Fibroblast of pulmonary artery (primary cell): ENCODE results near the gene EIF4A2.

Experiments
- DNase-seq: peaks from one replicate; pipeline ENCODE4 v3.0.0-alpha.2; 2010; ENCODE audit warnings: low read depth
- H3K4me3 ChIP-seq: replicated peaks from 2 replicates; pipeline ENCODE4 v1.5.1; 2011; ENCODE audit warnings: low read depth, mild to moderate bottlenecking, control low read depth, low read length, moderate library complexity
- TF ChIP-seq, protein P1 (sequence below): IDR thresholded peaks from 2 replicates; pipeline ENCODE4 v1.5.1; 2011; ENCODE audit warnings: mild to moderate bottlenecking, control low read depth, low read length, inconsistent platforms; ENCODE audit errors: missing control alignments

EIF4A2 gene

DNA sequence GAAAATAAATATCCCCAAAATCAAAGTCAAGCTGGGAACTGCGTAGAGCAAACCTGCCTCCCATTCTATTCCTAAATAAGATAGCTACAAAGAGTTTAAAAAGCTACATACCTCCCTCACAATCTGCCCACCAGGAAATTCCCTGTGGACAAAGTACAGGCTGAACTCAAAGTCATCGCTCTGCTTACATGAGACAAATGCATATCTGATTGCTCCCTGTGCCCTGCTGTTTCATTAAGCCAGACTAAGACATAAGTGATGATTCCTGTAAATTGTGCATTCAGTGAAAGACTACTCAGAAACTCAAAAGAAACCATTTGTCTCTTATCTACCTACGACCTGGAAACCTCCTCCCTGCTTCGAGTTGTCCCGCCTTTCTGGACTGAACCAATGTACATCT, 28.5 kb upstream of the EIF4A2 start:
- TF ChIP-seq, protein P1, sequence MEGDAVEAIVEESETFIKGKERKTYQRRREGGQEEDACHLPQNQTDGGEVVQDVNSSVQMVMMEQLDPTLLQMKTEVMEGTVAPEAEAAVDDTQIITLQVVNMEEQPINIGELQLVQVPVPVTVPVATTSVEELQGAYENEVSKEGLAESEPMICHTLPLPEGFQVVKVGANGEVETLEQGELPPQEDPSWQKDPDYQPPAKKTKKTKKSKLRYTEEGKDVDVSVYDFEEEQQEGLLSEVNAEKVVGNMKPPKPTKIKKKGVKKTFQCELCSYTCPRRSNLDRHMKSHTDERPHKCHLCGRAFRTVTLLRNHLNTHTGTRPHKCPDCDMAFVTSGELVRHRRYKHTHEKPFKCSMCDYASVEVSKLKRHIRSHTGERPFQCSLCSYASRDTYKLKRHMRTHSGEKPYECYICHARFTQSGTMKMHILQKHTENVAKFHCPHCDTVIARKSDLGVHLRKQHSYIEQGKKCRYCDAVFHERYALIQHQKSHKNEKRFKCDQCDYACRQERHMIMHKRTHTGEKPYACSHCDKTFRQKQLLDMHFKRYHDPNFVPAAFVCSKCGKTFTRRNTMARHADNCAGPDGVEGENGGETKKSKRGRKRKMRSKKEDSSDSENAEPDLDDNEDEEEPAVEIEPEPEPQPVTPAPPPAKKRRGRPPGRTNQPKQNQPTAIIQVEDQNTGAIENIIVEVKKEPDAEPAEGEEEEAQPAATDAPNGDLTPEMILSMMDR: no peak
- no peak overlapping the region for H3K4me3 ChIP-seq
- DNase-seq: no peak

DNA sequence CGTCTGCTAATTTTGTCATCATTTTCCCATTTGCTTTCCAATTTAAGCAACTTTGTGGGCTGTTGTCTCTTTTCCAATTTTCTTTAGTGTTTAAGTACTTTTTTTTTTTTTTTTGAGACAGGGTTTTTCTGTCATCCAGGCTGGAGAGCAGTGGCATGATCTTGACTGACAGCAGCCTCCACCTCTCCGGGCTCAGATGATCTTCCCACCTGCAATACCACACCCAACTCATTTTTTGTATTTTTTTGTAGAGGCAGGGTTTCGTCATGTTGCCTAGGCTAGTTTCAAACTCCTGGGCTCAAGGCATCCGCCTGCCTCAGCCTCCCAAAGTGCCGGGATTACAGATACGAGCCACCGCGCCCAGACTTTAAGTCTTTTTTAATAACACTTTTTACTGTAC, 26.2 kb upstream of the EIF4A2 start:
- TF ChIP-seq, protein P1: no peak
- no peak for DNase-seq
- no peak overlapping the region for H3K4me3 ChIP-seq

DNA sequence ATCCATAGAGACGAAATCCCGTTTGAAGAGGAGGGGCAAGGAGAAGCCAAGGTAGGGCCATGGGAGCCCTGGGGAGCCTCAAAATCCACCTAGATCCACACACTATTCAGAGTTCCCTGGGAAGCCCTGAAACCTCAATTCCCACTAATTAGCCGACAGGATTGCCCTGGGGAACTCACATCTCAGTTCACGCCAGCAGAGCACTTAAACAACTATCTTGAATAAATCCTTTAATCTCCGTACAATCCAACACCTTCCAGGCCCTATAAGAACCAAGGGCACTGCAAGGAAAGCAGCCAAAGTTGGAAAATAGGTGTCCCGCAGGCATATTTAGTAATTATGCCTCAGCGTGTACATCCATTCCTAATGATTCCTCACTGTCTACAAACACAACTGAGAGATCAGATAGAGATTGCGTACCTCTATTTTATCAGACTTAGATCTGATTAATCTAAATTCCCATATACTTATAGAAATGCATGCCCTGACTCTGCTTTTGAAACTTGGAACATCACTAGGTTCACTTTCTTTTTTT, 25.6 kb upstream of the EIF4A2 start:
- DNase-seq: no peak
- TF ChIP-seq, protein P1: no peak
- H3K4me3 ChIP-seq: no peak overlapping the region

DNA sequence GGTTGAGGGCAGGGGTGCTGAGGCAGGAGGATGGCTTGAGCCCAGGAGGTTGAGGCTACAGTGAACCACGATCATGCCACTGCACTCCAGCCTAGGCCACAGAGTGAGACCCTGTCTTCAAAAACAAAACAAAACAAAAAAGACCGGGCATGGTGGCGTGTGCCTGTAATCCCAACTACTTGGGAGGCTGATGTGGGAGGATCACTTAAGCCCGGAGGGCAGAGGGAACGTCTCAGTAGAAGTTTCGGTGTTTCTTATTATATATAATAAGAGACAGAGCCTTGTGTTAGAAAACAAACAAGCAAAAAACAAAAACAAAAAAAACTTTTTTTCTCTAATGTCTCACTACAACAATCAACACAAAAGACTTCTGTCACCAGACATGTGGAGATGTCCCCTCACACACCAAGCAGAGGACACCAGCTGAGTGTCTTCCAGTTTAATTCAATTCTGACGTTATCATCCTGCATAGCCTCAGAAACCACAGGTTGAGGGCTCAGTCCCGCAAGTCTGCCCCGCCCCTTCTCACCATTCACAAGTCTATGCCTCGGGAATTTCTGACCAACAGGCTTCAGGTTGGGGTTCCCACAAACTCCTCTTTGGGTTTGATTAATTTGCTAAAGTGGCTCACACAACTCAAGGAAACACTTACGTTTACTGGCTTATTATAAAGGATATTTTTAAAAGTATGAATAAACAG, 24.0 kb upstream of the EIF4A2 start:
- TF ChIP-seq, protein P1: no peak
- no peak for DNase-seq
- H3K4me3 ChIP-seq: no peak overlapping the region

DNA sequence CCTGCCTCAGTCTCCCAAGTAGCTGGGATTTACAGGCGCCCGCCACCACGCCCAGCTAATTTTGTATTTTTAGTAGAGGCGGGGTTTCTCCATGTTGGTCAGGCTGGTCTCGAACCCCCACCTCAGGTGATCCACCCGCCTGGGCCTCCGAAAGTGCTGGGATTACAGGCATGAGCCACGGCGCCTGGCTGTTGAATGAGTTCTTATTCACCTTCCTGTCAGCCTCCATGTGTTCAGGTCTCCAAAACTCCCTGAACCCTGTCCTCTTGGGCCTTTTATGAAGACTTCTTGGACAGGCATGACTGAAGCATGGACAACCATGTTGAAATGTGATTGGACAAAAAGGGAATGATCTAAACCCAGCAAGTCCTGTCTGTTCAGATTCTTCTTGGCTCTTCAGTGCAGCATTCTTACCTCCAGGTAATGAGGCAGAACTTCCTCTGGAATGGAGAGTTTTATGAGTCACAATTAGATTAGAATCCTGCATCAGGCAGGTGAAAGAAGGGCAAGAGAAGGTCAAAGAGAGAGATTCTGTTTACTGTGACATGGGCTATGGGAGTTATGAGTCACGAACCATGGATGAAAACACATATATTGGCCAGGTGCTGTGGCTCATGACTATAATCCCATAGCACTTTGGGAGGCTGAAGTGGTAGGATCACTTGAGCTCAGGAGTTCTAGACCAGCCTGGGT, 23.1 kb upstream of the EIF4A2 start:
- TF ChIP-seq, protein P1: no peak
- H3K4me3 ChIP-seq: no peak overlapping the region
- no peak for DNase-seq

DNA sequence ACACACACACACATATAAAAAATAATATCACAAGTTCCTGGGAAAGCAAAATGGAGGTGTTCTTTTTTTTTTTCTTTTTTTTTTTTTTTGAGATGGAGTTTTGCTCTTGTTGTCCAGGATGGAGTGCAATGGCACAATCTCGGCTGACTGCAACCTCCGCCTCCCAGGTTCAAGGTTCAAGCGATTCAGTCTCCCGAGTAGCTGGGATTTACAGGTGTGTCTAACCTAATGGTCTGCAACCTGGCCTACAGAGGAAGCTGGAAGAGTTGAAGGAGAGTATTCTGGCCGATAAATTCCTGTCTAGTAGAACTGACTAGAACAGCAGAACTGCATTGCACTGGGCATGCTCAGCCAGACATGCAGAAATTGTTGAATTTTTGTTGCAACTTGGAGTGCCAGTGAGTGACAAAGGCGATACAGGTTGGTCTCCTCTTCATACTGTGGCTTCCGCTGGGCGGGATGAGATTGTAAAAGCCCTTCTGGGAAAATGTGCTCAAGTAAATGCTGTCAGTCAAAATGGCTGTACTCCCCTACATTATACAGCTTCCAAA, 22.4 kb upstream of the EIF4A2 start:
- TF ChIP-seq, protein P1: no peak
- no peak overlapping the region for H3K4me3 ChIP-seq
- no peak for DNase-seq
